PFSK-1 (cell line): Measurements from ENCODE around the gene GIPC1.

ENCODE experiments used
- FOXP2 ChIP-seq: optimal IDR thresholded peaks from 2 replicates; pipeline ENCODE3; 2011; ENCODE audit warnings: borderline replicate concordance, control low read depth, inconsistent platforms; ENCODE audit not compliant: insufficient read depth; ENCODE audit errors: extremely low read length, extremely low read depth
- POLR2AphosphoS5 ChIP-seq: IDR thresholded peaks from 2 replicates; pipeline ENCODE4 v1.6.1; 2012; ENCODE audit warnings: low read depth, mild to moderate bottlenecking, control low read depth, low read length, moderate library complexity
- REST ChIP-seq, 2 experiments: IDR thresholded peaks; 2 replicates each; pipeline versions ENCODE4 v1.6.1 to v1.8.0; 2011 to 2012; ENCODE audit warnings: low read depth in 2 of 2, low read length in 2 of 2, control low read depth in 1 of 2, inconsistent platforms in 1 of 2, mild to moderate bottlenecking in 1 of 2, moderate library complexity in 1 of 2; ENCODE audit not compliant: insufficient read depth in 1 of 2
- SIN3A ChIP-seq: IDR thresholded peaks from 2 replicates; pipeline ENCODE4 v1.6.1; 2012; ENCODE audit warnings: mild to moderate bottlenecking, low read length, moderate library complexity, borderline replicate concordance; ENCODE audit not compliant: insufficient read depth
- TAF1 ChIP-seq: IDR thresholded peaks from 2 replicates; pipeline ENCODE4 v1.6.1; 2012; ENCODE audit warnings: low read length, control low read depth, borderline replicate concordance; ENCODE audit not compliant: insufficient read depth

- TF ChIP-seq POLR2AphosphoS5 = no peak
- TF ChIP-seq REST (IDR thresholded peaks at IDR 0.05; ENCODE audit: insufficient read depth in 1 of 2, low read depth in 2 of 2, low read length in 2 of 2) = no peak
- TF ChIP-seq SIN3A = no peak
- TF ChIP-seq TAF1 = no peak
- TF ChIP-seq FOXP2 = no peak
Observed at GRCh38 chr19:14441041-14441938, 54.6 kb downstream of the GIPC1 start.
